ENCODE data around the gene GSAP. TPM values are rescaled to one million over a fixed set of nuclear protein-coding genes. Genes with fewer than 3 reads are reported as not detected.
"Not testable (repeated sequence)": the region's sequence is repeated elsewhere in the genome, so short reads cannot be mapped to it uniquely, and the experiment has no call there.

Gene GSAP
- total RNA-seq, 1 experiment from 2014 or later, result not detected

DNA sequence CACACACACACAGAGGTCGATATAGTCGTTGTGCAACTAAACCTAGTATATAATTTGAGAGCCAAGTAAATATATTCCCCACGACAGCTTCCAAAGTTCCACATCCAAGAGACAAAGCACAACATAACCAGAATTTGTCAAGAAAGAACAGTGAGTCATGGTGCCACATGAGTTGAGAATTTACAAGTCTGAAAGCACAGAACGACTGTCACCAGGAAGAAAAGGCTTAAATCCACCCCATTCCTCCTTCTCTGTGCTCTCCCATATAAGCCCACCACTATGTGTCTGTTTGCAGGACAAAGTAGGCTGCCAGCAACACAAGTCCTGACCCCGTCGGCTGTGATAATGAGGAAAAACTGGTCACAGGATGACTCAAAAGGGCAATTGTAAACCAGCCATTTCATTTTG lies 32.8 kb downstream of the GSAP start:
- DNase-seq (ENCODE audit: low spot score), result no peak
- in situ Hi-C loops (cut with HindIII; ENCODE audit: low sequenced_read_pairs), result no loop called here

DNA sequence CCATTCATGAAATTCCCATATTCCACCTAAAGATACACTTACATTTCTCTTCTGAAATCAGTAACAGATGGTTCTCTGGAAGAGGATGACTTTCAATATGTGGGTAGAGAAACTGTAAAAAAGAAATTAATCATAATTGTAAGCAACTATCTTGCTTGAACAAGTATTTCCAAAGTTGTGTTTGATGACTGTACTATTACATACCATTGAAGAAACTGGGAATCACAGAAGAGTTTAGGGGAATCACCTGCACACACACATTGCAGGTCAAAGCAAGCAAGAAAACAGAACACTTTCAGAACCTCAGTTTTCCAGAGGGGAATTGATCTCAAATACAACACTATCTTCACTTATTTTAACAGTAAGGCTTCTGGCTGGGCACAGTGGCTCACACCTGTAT lies 33.6 kb downstream of the GSAP start:
- DNase-seq (ENCODE audit: low spot score), result no peak
- in situ Hi-C loops (cut with HindIII; ENCODE audit: low sequenced_read_pairs), result no loop called here

DNA sequence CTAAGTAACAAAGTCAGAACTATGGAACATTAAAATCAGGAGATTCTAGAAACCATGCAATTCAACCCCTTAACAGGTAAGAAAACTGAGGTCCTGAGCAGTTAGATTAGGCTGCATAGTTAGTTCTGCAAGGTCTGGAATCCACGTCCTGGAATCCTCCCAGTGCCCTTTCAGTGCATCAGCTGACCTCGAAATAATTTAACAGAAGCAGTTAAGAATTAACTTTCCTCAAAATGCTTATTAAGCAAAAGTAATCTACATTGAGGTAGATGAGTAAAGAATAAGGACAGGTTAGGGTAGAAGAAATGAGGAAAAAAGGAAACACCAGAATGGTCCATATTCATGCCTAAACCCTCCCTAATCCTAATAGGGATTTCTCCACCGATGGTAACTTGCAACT lies 37.6 kb downstream of the GSAP start:
- in situ Hi-C loops (cut with HindIII; ENCODE audit: low sequenced_read_pairs), result no loop called here
- no peak for DNase-seq (ENCODE audit: low spot score)

DNA sequence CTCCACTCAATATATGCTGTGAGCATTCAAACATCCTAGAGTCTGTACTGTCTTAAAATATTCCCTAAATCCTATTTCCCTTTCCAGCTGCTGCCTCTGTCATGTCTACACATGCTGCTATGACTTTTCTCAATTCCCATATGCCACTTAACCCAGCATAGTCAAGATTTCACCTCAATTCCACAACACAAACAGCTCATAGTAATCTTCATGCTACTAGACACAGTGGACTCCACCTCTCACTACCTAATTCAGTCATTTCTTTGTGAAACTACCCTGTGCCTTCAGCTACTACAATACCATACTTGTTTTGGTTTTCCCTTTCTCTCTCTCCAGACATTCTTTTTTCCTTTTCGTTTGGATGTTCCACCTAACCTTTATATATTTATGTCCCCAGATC lies 45.5 kb downstream of the GSAP start:
- no peak for DNase-seq (ENCODE audit: low spot score)
- in situ Hi-C loops (cut with HindIII; ENCODE audit: low sequenced_read_pairs), result no loop called here

DNA sequence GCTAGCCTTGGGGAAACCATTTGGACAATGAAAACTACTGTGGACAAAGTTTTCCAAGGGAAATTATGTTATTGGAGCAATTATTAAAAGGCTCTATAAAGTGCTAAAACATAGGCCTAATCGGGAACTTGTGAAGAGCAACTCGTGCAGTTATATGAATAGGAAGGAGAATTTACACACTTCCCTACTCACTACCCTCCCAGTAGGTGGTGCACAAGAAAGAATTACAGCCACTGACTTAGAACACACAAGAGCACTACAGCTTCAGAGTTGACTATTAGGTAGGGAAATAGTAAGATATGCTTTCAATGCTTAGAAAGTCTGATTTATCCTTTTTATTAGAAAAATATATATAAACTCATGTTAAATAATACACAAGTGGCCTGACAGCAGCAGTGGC lies 47.2 kb downstream of the GSAP start:
- no peak for DNase-seq (ENCODE audit: low spot score)
- in situ Hi-C loops (cut with HindIII; ENCODE audit: low sequenced_read_pairs), result no loop called here

DNA sequence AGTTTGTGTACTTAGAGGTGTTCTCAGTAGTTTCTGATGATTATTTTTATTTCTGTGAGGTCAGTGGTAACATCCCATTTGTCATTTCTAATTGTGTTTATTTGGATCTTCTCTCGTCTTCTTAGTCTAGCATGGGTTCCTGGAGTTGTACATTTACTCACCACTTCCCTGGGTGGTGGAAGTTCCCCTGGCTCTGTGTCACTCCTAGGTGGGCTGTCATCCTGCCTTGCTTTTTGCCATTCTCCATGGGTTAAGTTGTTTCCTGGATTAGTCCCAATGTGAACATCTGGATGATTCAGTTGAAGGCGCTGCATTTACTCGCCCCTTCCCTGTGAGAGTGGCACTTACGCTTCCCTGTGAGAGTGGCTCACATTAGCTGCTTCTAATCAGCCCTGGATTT lies 48.2 kb downstream of the GSAP start:
- in situ Hi-C loops (cut with HindIII; ENCODE audit: low sequenced_read_pairs), result no loop called here

DNA sequence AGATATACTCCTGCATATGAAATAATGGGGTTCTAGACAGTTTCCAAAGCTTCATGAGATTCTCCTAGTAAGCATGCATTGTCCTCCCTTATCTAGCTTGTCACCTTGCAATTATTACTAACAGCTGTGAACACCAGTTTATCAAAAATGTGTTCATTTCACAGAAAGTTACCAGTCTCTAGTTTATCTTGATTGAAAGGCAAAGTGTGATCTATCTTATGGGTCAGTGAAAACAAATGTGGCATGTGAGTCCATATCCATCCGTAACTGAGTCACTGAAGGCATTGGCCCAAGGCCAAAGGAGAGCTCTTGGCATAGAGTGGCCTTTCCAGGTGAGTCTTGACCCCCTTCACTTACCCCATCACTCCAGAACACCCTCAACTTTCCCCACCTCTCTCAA lies 53.2 kb downstream of the GSAP start:
- no peak for DNase-seq (ENCODE audit: low spot score)
- in situ Hi-C loops (cut with HindIII; ENCODE audit: low sequenced_read_pairs), result no loop called here

More for the DNA sequence above, 48.2 kb downstream of the GSAP start:
- DNase-seq (ENCODE audit: low spot score), result no peak

DNA sequence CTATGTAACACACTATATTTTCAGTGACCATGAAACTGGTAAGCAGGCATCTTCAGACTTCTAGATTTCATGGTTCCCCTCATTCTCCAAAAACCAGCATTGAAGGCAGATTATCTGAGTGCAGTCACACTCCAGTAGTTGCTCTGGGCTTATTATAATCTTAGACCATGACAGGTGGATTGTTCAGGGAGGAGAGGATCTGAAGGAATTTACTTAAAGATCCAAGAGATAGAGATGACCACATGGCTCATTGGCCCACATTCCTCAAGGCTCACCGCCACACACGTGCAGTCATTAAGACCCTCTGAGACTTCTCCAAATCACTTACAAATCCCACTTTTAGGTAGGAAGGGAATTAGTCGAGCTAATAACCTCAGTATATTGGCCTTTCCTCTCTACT lies 55.2 kb downstream of the GSAP start:
- no peak for DNase-seq (ENCODE audit: low spot score)
- in situ Hi-C loops (cut with HindIII; ENCODE audit: low sequenced_read_pairs), result no loop called here

DNA sequence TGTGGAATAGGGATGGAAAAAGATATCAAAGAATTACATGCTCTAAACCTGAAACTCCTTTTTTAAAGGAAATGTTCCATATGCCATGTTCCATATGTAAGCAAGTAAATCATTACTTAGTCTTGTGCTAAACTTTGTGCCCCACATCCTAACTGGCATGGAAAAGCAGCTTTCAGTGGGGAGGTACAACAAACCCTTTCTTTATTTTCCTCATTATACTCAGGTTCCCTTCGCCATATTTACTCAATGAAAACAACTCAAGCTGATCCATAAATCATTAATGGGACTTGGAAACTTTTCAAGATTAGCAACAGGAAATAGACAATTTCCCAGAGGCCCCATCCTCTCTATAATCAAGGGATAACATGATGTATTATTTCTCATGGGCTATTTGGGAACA lies 56.0 kb downstream of the GSAP start:
- DNase-seq (ENCODE audit: low spot score), result no peak
- in situ Hi-C loops (cut with HindIII; ENCODE audit: low sequenced_read_pairs), result no loop called here

DNA sequence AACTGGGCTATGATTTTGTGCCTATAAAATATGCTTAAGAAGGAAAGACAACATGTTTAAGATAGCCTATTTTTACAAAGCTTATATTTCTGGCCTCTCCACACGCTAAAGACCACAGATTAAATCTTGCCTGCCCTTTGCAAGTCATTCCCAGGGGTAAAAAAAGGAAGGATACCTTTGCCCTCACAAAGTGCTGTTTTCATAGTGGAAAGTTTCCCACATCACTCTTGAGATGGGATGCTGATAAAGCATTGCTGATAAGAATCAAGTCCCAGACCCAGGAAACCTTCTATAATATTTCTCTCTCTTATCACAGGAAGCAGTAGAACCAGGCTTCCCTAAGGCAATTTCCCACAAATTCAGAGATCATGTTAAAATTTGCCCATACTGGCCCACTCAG lies 56.5 kb downstream of the GSAP start:
- in situ Hi-C loops (cut with HindIII; ENCODE audit: low sequenced_read_pairs), result no loop called here

DNA sequence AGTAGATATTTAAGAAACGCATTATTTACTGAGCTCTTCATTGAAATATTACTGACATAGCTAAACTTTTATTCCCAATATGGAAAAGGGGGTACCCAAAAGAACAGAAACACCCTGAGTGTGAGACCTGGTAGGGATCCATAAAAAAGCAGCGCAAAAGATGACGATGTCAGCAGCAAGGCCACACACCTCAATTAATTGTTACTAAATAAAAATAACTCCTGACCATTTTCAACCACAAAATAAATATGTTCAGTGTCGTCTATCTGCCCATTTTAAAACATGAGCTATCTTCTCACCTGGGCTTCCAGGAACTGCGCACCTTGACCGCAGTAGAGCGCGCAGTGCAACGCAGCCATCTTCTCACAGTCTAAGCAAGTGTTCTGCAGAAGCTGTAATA lies 61.2 kb downstream of the GSAP start:
- no peak for DNase-seq (ENCODE audit: low spot score)
- in situ Hi-C loops (cut with HindIII; ENCODE audit: low sequenced_read_pairs), result no loop called here

More for the DNA sequence above, 56.5 kb downstream of the GSAP start:
- DNase-seq (ENCODE audit: low spot score), result no peak

DNA sequence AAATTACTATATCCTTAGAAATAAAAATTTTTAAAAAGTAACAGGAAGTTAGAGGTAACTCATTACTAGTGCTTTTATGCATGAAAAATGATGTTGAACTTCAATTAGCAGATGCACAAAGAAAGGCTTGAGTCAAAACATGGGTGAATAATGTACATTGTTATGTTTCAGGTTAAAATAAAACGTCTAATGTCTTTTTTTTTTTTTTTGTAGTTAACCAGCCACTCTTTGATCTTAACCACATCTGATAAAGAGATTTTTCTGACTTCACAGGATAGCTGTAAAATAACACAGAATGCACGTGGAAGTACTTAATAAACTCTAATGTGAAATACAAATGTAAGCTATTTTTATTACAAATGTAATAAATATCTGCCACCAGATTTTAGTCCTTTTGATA lies 61.7 kb downstream of the GSAP start:
- in situ Hi-C loops (cut with HindIII; ENCODE audit: low sequenced_read_pairs), result no loop called here
- DNase-seq (ENCODE audit: low spot score), result no peak

DNA sequence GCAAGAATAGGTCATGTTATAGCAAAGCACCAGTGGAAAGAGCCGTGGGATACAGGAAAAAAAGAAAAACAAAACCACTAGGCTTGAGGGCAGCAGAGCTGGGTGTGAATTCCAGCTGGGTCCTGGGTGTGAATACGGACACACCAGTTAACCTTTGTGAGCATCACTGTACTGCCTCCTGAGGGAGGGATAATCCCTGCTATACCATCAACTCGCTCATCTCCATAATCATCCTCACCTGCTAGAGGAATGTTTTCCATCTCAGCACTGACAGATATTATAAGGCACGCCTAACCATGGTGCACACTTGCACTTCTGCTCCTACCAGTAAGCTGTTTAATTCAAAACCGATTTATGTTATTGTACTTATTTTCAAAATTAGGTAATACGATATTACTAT lies 62.2 kb downstream of the GSAP start:
- in situ Hi-C loops (cut with HindIII; ENCODE audit: low sequenced_read_pairs), result no loop called here
- DNase-seq (ENCODE audit: low spot score), result no peak

DNA sequence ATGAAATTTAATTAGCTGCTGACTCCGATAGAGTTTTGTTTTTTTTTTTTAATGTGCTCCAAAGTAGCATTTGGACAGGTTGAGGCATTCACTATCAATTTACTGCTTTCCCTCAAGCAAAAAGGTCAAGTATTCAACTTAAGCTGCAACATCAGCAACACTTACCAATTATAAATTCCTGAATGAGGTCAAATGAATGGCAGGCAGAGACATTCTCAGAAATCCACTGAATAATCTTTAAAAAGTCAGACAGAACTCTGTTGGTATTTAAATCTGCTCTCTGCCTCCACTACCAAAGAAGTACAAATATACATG lies 62.8 kb downstream of the GSAP start:
- in situ Hi-C loops (cut with HindIII; ENCODE audit: low sequenced_read_pairs), result no loop called here
- no peak for DNase-seq (ENCODE audit: low spot score)

DNA sequence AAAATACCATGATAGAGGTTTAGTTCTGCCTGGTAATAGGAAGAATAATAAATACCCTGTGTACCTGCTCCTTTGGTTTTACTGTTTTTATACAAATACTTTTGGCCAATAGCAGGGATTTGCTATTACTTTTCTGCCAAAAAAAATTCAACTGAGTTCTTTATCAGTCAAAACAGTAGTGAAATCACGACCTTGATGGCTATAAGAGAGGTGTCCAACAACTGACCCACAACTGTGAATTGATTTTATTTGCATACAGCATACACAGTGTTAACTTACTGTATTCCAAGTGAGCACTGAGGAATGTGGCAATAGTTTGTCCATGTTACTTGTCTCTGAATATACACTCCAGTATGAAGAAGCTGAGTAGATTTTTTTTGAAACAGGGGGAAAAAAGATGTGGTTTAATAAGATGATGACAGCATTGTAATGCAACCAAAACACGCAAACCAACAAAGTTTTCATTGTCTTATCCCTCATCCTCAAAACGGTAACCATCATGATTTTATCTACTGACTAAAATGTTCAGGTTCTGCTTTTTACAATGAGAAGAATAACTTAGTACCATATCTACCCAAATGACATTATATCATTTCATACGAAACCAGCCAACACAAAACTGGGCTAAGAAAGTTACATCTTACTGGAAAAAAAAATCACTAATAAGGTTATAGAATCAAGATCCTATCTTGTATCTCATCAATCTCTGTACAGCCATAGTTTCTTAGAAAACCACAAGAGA lies 63.3 kb downstream of the GSAP start:
- no peak for DNase-seq (ENCODE audit: low spot score)
- in situ Hi-C loops (cut with HindIII; ENCODE audit: low sequenced_read_pairs), result no loop called here

DNA sequence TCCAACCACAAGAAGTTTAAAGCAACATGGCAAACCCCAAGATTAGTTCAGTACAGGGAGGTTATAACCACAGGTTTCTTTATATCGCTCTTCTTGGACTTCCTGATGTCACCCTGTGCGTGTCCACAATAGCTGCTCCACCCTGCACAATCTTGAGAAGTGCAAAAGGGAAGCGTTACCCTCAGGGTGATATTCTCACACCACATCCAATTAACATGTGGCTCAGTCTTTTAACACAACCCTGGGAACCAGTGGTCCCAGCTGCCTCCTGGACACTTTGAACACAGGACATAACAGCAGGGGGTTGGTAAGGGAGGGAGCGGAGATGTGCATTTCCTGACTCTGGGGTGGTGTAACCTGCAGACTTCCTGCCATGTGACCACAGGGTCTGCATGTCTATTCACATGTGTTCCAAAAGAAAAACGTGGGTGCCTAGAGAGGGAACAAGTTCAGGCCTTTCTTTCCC lies 64.6 kb downstream of the GSAP start:
- in situ Hi-C loops (cut with HindIII; ENCODE audit: low sequenced_read_pairs), result no loop called here
- no peak for DNase-seq (ENCODE audit: low spot score)

DNA sequence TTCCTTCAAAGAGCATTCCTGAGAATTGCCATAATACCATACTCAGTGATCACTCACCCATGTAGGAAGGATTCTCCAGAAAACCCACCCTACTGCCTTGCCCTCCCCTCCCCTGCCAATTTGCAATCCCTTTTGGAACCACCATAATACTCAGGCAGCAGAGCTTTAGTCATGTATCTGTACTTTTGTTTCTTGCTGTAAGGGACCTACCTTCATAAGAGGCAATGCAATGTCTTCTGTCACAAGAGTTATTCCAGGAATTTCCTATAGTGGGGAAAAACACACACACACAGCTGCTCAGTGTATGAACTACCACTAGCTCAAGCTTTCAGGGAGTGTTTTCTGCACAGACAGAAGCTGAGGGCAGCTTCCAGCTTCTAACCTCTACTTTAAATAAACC lies 67.0 kb downstream of the GSAP start:
- in situ Hi-C loops (cut with HindIII; ENCODE audit: low sequenced_read_pairs), result no loop called here
- DNase-seq (ENCODE audit: low spot score), result no peak

DNA sequence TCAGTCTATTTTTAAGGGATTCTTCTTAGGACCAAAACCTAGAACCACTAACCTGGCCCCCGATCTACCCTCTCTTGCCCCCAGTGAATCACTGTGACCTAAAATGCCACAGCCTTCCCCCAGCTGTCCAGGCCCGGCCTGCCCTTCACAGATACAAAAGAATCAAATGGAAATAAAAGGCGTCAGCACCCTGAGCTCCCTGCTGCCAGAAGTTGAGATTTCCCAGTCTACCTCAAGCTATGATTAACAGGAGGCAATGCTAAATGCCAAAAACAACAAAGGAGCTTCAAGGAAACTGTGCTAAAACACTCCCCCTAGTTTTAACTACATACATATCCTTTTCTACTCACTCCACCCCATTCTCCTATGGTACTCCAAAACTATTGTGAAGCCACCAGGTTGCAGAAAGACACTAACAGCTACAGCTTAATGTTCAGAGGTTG lies 67.8 kb downstream of the GSAP start:
- no peak for DNase-seq (ENCODE audit: low spot score)

DNA sequence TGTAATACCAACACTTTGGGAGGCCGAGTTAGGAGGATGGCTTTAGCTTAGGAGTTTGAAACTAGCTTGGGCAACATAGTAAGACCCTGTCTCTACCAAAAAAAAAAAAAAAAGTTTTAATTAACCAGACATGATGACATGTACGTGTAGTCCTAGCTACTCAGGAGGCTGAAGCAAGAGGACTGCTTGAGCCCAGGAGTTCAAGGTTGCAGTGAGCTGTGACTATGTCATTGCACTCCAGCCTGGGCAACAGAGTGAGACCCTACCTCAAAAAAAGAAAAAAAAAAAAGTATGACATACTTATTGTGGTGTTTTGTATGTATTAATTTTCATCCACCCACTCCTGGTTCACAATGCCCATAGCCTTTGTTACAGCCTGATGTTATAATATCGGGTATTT lies 69.7 kb downstream of the GSAP start:
- in situ Hi-C loops (cut with HindIII; ENCODE audit: low sequenced_read_pairs), result no loop called here
- no peak for DNase-seq (ENCODE audit: low spot score)

More for the DNA sequence above, 67.8 kb downstream of the GSAP start:
- in situ Hi-C loops (cut with HindIII; ENCODE audit: low sequenced_read_pairs), result no loop called here

DNA sequence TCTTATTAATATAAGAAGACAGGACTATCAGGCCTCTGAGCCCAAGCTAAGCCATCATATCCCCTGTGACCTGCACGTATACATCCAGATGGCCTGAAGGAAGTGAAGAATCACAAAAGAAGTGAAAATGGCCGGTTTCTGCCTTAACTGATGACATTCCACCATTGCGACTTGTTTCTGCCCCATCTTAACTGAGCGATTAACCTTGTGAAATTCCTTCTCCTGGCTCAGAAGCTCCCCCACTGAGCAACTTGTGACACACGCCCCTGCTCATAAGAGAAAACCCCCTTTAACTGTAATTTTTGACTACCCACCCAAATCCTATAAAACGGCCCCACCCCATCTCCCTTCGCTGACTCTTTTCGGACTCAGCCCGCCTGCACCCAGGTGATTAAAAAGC lies 70.7 kb downstream of the GSAP start:
- in situ Hi-C loops (cut with HindIII; ENCODE audit: low sequenced_read_pairs); DNase-seq (ENCODE audit: low spot score): not testable (repeated sequence)

DNA sequence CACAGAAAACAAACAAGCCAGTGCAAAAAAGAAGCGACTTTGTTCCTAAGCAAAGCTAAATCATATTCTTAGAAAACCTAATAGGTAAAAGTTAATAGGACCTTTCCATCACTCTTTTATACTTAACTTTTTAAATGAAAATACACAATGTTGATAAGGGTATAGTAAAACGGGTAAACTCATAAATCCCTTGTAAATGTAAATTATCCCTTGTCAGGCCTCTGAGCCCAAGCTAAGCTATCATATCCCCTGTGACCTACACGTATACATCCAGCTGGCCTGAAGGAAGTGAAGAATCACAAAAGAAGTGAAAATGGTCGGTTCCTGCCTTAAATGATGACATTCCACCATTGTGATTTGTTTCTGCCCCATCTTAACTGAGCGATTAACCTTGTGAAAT lies 76.4 kb downstream of the GSAP start:
- no peak for DNase-seq (ENCODE audit: low spot score)
- in situ Hi-C loops (cut with HindIII; ENCODE audit: low sequenced_read_pairs), result no loop called here

All from G401 (cell line).